SU-DHL-6 (cell line): ENCODE measurements around the gene KNOP1.

ENCODE experiments used
- H2AFZ ChIP-seq: fragments of 200-600 bp; sonication (generic); 2 replicates; pipeline ENCODE4 v1.6.1; 2014; ENCODE audit warnings: low read depth, mild to moderate bottlenecking, moderate library complexity, mixed read lengths, antibody characterized with exemption, low read length; ENCODE audit not compliant: severe bottlenecking
- H3F3A ChIP-seq: fragments of 200-600 bp; shearing (Covaris generic); 2 replicates; pipeline ENCODE4 v1.6.0; 2016; ENCODE audit warnings: antibody characterized with exemption, mild to moderate bottlenecking; ENCODE audit not compliant: insufficient read depth
- H3K27ac ChIP-seq: fragments of 200-600 bp; sonication (generic); 2 replicates; pipeline ENCODE4 v1.5.1; 2016; ENCODE audit warnings: low read depth, mild to moderate bottlenecking, low read length, moderate library complexity, mixed read lengths
- H3K27me3 ChIP-seq: fragments of 200-600 bp; sonication (generic), shearing (Covaris generic); 2 replicates; pipeline ENCODE4 v1.6.0; 2014; ENCODE audit warnings: mild to moderate bottlenecking, low read length
- H3K36me3 ChIP-seq: fragments of 200-600 bp; sonication (generic); 2 replicates; pipeline ENCODE4 v1.6.1; 2014; ENCODE audit warnings: mild to moderate bottlenecking, low read length, mixed read lengths
- H3K4me2 ChIP-seq: fragments of 300-600, 200-600 bp; shearing (Covaris generic), sonication (generic); 2 replicates; pipeline ENCODE4 v1.6.0; 2014; ENCODE audit warnings: low read length, low read depth, mild to moderate bottlenecking; ENCODE audit not compliant: poor library complexity, severe bottlenecking
- H3K4me3 ChIP-seq: fragments of 200-600 bp; sonication (generic); 2 replicates; pipeline ENCODE4 v1.5.1; 2014; ENCODE audit warnings: antibody characterized with exemption, low read length, mild to moderate bottlenecking, mixed read lengths; ENCODE audit not compliant: insufficient read depth, poor library complexity, severe bottlenecking
- H3K79me2 ChIP-seq: fragments of 200-600 bp; sonication (generic); 2 replicates; pipeline ENCODE4 v1.6.1; 2014; ENCODE audit warnings: mild to moderate bottlenecking, low read length, moderate library complexity; ENCODE audit not compliant: insufficient read depth
- H3K9ac ChIP-seq: fragments of 200-600 bp; sonication (generic); 2 replicates; pipeline ENCODE4 v1.7.0; 2014; ENCODE audit warnings: mild to moderate bottlenecking, low read length
- H3K9me2 ChIP-seq: fragments of 200-600 bp; sonication (generic); replicated peaks from 2 replicates; pipeline ENCODE4 v1.6.1; 2014; ENCODE audit warnings: low read length; ENCODE audit not compliant: insufficient read depth
- H3K9me3 ChIP-seq: fragments of 200-600 bp; sonication (generic); 2 replicates; pipeline ENCODE4 v1.6.1; 2014; ENCODE audit warnings: low read length, mixed read lengths; ENCODE audit not compliant: insufficient read depth
- H4K20me1 ChIP-seq: fragments of 200-600 bp; sonication (generic); 2 replicates; pipeline ENCODE4 v1.6.1; 2014; ENCODE audit warnings: low read depth, mild to moderate bottlenecking, antibody characterized with exemption, low read length, moderate library complexity, mixed read lengths
- EZH2phosphoT487 ChIP-seq: fragments of 200-600 bp; sonication (generic), shearing (Covaris generic); conservative IDR thresholded peaks from 2 replicates; pipeline ENCODE4 v1.6.1; 2018; ENCODE audit warnings: mild to moderate bottlenecking, antibody characterized with exemption, low read length, moderate library complexity, mixed read lengths
- TF ChIP-seq, protein P1 (sequence below): fragments of 200-600 bp; sonication (generic); IDR thresholded peaks from one replicate; pipeline ENCODE4 v1.5.1; 2017; ENCODE audit warnings: antibody characterized with exemption, mild to moderate bottlenecking, low read length, moderate library complexity; ENCODE audit not compliant: insufficient read depth, poor library complexity, severe bottlenecking

KNOP1 gene

DNA sequence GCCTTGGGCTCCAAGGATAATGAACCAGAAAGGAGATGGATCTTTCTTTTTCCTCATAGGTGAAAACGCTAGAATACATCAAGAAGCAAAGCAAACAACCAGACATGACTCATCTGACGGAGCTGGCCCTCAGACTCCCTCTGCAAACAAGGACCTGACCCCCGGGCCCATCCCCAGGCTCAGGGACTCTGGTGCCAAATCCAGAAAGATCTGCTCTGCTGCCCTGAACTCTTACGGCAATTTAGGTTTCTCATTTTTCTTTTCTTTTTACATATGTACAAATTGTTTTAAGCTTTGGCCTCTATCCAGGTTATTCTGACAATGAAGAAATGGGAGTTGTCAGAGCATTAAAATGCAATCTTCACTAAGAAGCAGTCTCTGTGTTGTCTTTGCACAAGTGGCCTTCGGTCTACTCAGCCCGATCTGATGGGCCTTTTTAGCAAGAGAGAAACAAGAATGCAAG is 17.7 kb downstream of the KNOP1 start:
- Histone ChIP-seq H3K79me2 (no peaks in the 10 kb centered on the region), H3K9me3 (no peaks in the 10 kb centered on the region), H3F3A (no peaks in the 10 kb centered on the region), H3K4me2 (no peak overlapping the region), H3K9me2 (no peaks in the 10 kb centered on the region), H3K9ac (no peak overlapping the region), H3K4me3 (no peak overlapping the region), H3K27ac (no peak overlapping the region), H4K20me1 (no peaks in the 10 kb centered on the region), H3K27me3 (no peaks in the 10 kb centered on the region), H3K36me3 (no peaks in the 10 kb centered on the region), H2AFZ (no peak overlapping the region)
- TF ChIP-seq EZH2phosphoT487 = no peak
- TF ChIP-seq, protein P1, sequence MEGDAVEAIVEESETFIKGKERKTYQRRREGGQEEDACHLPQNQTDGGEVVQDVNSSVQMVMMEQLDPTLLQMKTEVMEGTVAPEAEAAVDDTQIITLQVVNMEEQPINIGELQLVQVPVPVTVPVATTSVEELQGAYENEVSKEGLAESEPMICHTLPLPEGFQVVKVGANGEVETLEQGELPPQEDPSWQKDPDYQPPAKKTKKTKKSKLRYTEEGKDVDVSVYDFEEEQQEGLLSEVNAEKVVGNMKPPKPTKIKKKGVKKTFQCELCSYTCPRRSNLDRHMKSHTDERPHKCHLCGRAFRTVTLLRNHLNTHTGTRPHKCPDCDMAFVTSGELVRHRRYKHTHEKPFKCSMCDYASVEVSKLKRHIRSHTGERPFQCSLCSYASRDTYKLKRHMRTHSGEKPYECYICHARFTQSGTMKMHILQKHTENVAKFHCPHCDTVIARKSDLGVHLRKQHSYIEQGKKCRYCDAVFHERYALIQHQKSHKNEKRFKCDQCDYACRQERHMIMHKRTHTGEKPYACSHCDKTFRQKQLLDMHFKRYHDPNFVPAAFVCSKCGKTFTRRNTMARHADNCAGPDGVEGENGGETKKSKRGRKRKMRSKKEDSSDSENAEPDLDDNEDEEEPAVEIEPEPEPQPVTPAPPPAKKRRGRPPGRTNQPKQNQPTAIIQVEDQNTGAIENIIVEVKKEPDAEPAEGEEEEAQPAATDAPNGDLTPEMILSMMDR = no peak

DNA sequence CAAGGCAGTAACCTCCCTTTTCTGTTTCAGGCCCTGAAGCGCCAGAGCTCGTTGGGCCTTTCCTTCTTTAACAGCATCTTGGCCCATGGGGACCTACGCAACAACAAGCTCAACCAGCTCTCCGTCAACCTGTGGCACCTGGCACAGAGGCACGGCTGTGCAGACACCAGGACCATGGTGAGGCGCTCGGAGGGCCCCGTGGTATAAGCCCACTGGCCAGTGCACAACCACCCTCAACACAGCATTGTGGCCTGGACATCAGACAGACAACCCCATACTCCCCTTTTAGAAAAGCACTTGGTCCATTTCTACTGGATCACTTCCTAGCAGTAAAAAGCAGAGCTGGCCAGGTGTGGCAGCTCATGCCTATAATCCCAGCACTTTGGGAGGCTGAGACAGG is 18.6 kb downstream of the KNOP1 start:
- Histone ChIP-seq H3K9me3 (no peaks in the 10 kb centered on the region), H3K9me2 (no peaks in the 10 kb centered on the region), H3K4me2 (no peak overlapping the region), H3K79me2 (no peaks in the 10 kb centered on the region), H4K20me1 (no peaks in the 10 kb centered on the region), H3K4me3 (no peak overlapping the region), H3K36me3 (no peaks in the 10 kb centered on the region), H3K9ac (no peak overlapping the region), H3K27ac (no peak overlapping the region), H2AFZ (no peak overlapping the region), H3F3A (no peaks in the 10 kb centered on the region), H3K27me3 (no peaks in the 10 kb centered on the region)
- TF ChIP-seq EZH2phosphoT487 = no peak
- TF ChIP-seq, protein P1 = no peak

DNA sequence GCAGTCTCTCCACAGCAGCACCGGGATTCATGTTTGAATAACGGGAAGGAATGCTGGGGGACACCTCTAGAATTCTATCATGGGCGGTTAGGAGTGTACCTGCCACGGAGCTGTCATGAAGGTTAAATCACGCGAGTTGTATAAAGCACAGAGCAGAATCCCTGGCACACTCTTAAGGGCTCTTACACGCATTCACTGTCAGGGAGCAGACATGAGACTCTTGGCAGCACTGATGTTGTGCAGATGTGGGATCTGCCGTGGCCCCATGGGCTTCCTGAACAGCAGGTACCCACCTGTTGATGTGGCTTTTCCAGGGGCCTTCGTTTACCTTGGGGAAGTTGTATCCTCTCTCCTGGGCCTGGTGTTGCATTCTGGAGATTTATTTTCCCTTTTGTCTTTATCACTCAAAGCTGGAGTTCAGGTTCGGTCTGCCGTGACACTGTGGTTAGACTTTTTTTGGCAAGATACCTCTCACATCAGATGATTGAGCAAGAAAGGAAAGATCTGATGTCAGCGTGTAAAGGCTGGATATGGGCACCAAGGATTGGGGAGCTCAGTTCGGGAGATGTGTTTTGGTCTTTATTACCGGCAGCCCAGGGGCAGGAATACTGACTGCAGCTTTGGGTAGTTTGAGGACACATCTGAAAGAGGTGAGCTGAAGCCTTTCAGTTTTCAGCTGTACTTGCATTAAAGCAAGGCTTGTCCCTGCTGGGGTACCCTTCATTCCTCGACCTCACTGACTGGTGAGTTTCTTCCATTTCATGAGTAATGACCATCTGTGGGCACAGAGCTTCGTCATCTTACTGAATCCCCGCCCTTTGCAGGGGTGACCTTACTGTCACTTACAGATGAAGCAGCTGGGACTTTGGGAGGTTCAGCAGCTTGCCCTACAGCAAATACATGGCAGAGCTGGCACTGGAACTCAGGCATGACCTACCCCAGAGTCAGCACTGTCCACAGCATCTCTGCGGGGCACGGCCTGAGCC is 19.3 kb downstream of the KNOP1 start:
- H3K4me2 ChIP-seq = no peak overlapping the region
- no peaks in the 10 kb centered on the region for H3K36me3 ChIP-seq
- no peak overlapping the region for H3K4me3 ChIP-seq
- no peak overlapping the region for H3K27ac ChIP-seq
- no peaks in the 10 kb centered on the region for H3K27me3 ChIP-seq
- no peaks in the 10 kb centered on the region for H4K20me1 ChIP-seq
- no peak overlapping the region for H3K9ac ChIP-seq
- TF ChIP-seq, protein P1 = no peak
- no peak for TF ChIP-seq EZH2phosphoT487
- H3K9me2 ChIP-seq = no peaks in the 10 kb centered on the region
- H3F3A ChIP-seq = no peaks in the 10 kb centered on the region
- H3K79me2 ChIP-seq = no peaks in the 10 kb centered on the region
- H3K9me3 ChIP-seq = no peaks in the 10 kb centered on the region
- H2AFZ ChIP-seq = no peak overlapping the region
